B cell (primary cell): ENCODE results near the gene OR10G7. TPM values are rescaled to one million over a fixed set of nuclear protein-coding genes. Genes with fewer than 3 reads are reported as not detected.

ENCODE experiments used
- ATAC-seq: fragments of 200-7000 bp; cut with Tn5 transposase; one replicate; pipeline ENCODE4 v1.10.0; 2021; ENCODE audit warnings: low read depth, mild to moderate bottlenecking, moderate number of reproducible peaks, moderate library complexity
- CTCF ChIA-PET: fragments of 350-600 bp; sonication (Branson Sonifier 250); formaldehyde crosslinking; loops from one replicate; lab custom pipeline; 2021; ENCODE audit warnings: antibody characterized with exemption, inconsistent platforms; lab: Charles Lee
- POLR2A ChIA-PET: fragments of 350-600 bp; sonication (Branson Sonifier 250); formaldehyde crosslinking; loops from one replicate; lab custom pipeline; 2021; ENCODE audit warnings: antibody characterized with exemption; lab: Charles Lee
- DNase-seq: peaks from one replicate; pipeline ENCODE4 v3.0.0; 2013
- H2AFZ ChIP-seq: 2 replicates; pipeline ENCODE4 v1.6.1; 2012; ENCODE audit warnings: mild to moderate bottlenecking, low read depth, low read length; ENCODE audit not compliant: insufficient read depth, poor library complexity, severe bottlenecking
- H3K27ac ChIP-seq, 2 donors: 1 replicate in 1 of 2; 2 replicates in 1 of 2; pipeline ENCODE4 v1.5.1; 2012 to 2013; ENCODE audit warnings: low read length in 2 of 2, mild to moderate bottlenecking in 2 of 2, moderate library complexity in 1 of 2
- H3K27me3 ChIP-seq, 4 experiments: fragments of 200-600 bp in 1 of 4; sonication (generic) in 1 of 4; replicated peaks in 1 of 4; 1 replicate in 2 of 4; 2 replicates in 2 of 4; pipeline versions ENCODE4 v1.6.1 to v1.7.0; 2013 to 2016; ENCODE audit warnings: low read length in 3 of 4, mild to moderate bottlenecking in 2 of 4, mixed read lengths in 1 of 4, moderate library complexity in 1 of 4; ENCODE audit not compliant: insufficient read depth in 4 of 4, control insufficient read depth in 3 of 4; ENCODE audit errors: control extremely low read depth in 1 of 4
- H3K36me3 ChIP-seq, 2 experiments: replicated peaks in 1 of 2; 1 replicate in 1 of 2; 2 replicates in 1 of 2; pipeline versions ENCODE4 v1.6.1 to v1.7.1; 2013; ENCODE audit warnings: low read length in 1 of 2; ENCODE audit not compliant: insufficient read depth in 2 of 2, control insufficient read depth in 1 of 2; ENCODE audit errors: control extremely low read depth in 1 of 2, extremely low read depth in 1 of 2
- H3K4me1 ChIP-seq, 2 donors: fragments of 200-600 bp in 1 of 2; sonication (generic) in 1 of 2; 1 replicate in 1 of 2; 2 replicates in 1 of 2; pipeline versions ENCODE4 v1.5.1 to v1.6.1; 2013 to 2017; ENCODE audit warnings: low read length in 2 of 2; ENCODE audit not compliant: control insufficient read depth in 2 of 2, insufficient read depth in 2 of 2
- H3K4me2 ChIP-seq: replicated peaks from 2 replicates; pipeline ENCODE3; 2012; ENCODE audit warnings: mild to moderate bottlenecking, low read depth, low read length; ENCODE audit not compliant: poor library complexity, severe bottlenecking
- H3K4me3 ChIP-seq, 5 experiments: fragments of 200-600 bp in 1 of 5; sonication (generic) in 1 of 5; 1 replicate in 3 of 5; 2 replicates in 2 of 5; pipeline versions ENCODE4 v1.5.1 to v1.7.0; 2011 to 2016; ENCODE audit warnings: low read length in 4 of 5, mild to moderate bottlenecking in 4 of 5, low read depth in 2 of 5, control low read depth in 1 of 5, moderate library complexity in 1 of 5; ENCODE audit not compliant: insufficient read depth in 1 of 5; ENCODE audit errors: control extremely low read depth in 1 of 5, extremely low read depth in 1 of 5
- H3K79me2 ChIP-seq: fragments of 200-600 bp; sonication (generic); one replicate; pipeline ENCODE4 v1.6.0; 2016; ENCODE audit warnings: low read length; ENCODE audit not compliant: control insufficient read depth, insufficient read depth
- H3K9ac ChIP-seq: fragments of 200-600 bp; sonication (generic); 2 replicates; pipeline ENCODE4 v1.6.1; 2017; ENCODE audit warnings: mild to moderate bottlenecking, low read length, moderate library complexity
- H3K9me3 ChIP-seq, 3 donors: one replicate each; pipeline versions ENCODE4 v1.6.1 to v1.7.1; 2013; ENCODE audit warnings: low read length in 2 of 3; ENCODE audit not compliant: control insufficient read depth in 2 of 3, insufficient read depth in 1 of 3; ENCODE audit errors: control extremely low read depth in 1 of 3
- H4K20me1 ChIP-seq: 2 replicates; pipeline ENCODE4 v1.6.0; 2012; ENCODE audit warnings: mild to moderate bottlenecking, low read length; ENCODE audit not compliant: insufficient read depth, control insufficient read depth, poor library complexity, severe bottlenecking
- H3K27ac Mint-ChIP-seq: one replicate; pipeline ENCODE4 v1.8.0; 2021; ENCODE audit warnings: mixed read lengths
- H3K27me3 Mint-ChIP-seq: one replicate; pipeline ENCODE4 v1.8.0; 2021; ENCODE audit warnings: mixed read lengths
- H3K4me1 Mint-ChIP-seq: one replicate; pipeline ENCODE4 v1.8.0; 2021; ENCODE audit warnings: mixed read lengths
- H3K4me3 Mint-ChIP-seq: one replicate; pipeline ENCODE4 v1.8.0; 2021; ENCODE audit warnings: mixed read lengths
- H3K9me3 Mint-ChIP-seq: one replicate; pipeline ENCODE4 v1.8.0; 2022; ENCODE audit warnings: mixed read lengths; ENCODE audit not compliant: insufficient read depth
- CTCF ChIP-seq: fragments of 200-600 bp; IDR thresholded peaks from one replicate; pipeline ENCODE4 v1.8.0; 2022; ENCODE audit warnings: antibody characterized with exemption, mild to moderate bottlenecking
- EZH2 ChIP-seq: IDR thresholded peaks from 2 replicates; pipeline ENCODE4 v1.6.1; 2012; ENCODE audit warnings: borderline replicate concordance, low read depth, mild to moderate bottlenecking, moderate library complexity, low read length; ENCODE audit not compliant: insufficient read depth, poor library complexity, severe bottlenecking
- WGBS: methylation state at CpG from one replicate; pipeline ENCODE4 v1.1.5; 2013; ENCODE audit warnings: missing lambda C conversion rate; ENCODE audit not compliant: insufficient coverage; 5-methylcytosine and 5-hydroxymethylcytosine counted together
- intact Hi-C: fragments of 100-400 bp; cut with micrococcal nuclease; formaldehyde crosslinking; loops from one replicate; pipeline ENCODE4 v1.10.0; 2022
- polyA plus RNA-seq: library from polyadenylated mRNA; depleted of rRNA; stranded (reverse); fragments of >200 nt; gene quantifications from 2 replicates; pipeline ENCODE4 v1.2.3, GENCODE V29; 2012
- total RNA-seq, 2 donors: library from RNA; stranded (reverse); fragments of 120-200 nt in 1 of 2; gene quantifications; 1 replicate in 1 of 2; 2 replicates in 1 of 2; pipeline versions ENCODE4 v1.2.3 to v1.2.4, GENCODE V29; 2013 to 2022

OR10G7 gene
- total and polyA plus RNA-seq, 2 donors (not counting 1 experiment from before 2014, with no cell fraction given) = not detected

DNA sequence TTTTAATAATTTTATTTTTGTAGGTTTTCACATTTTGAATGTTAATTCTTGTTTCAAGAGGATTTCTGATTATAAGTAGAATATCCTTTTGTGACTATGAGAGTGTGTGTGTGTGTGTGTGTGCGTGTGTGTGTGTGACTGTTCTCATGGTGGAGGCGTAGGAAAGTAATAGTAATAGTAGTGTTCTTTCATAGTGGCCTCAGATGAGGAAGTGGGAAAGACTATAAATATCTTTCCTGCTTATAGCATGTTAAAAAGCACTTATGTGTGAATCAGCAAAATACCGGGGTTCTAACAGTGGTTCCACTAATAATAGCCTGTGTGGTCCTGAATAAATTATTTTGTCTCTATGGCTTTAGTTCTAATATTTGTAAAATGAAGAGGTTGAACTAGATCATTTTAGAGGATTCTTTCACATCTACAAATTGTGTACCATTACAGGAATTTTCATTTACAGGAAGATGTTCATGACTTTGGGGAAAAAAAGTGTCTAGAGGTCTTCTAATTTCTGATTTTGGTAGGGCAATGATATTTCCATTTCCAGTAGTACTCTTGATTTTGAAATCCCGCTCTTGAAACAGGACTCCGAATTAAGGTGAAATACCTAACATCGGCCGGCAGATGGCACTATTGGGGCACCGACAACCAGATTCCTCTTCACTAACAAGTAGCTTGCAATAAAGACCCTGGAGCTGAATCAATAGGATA is 29.9 kb upstream of the OR10G7 start:
- Histone ChIP-seq H3K4me2 (peak overlapping the region; percentile 44), H4K20me1 (no peaks in the 10 kb centered on the region), H3K4me1 (peaks cover 27 to 33% of the 10 kb centered on the region in 2 donors), H3K27ac (no peak overlapping the region), H3K36me3 (no peaks in the 10 kb centered on the region), H3K9ac (no peak overlapping the region), H2AFZ (no peak overlapping the region), H3K79me2 (no peaks in the 10 kb centered on the region), H3K27me3 (peaks cover 0 to 17% (median 7%) of the 10 kb centered on the region in 4 experiments), H3K4me3 (peak overlapping the region in 1 of 5 experiments; percentile 23), H3K9me3 (peaks cover 0 to 9% (median 0%) of the 10 kb centered on the region in 3 donors)
- peak overlapping the region; percentile 30 for H3K4me3 Mint-ChIP-seq
- TF ChIP-seq EZH2 (no peak), CTCF (peak; percentile 91)
- ChIA-PET POLR2A (no interaction called here), CTCF (interaction anchor here (0.7 to 4.7 kb wide), 21 partner anchors 9 to 574 kb away, joined by 3 to 95 read pairs (median 4); partner anchors contain the start of genes TBRG1 and VWA5A)
- no peaks in the 10 kb centered on the region for H3K9me3 Mint-ChIP-seq
- intact Hi-C loops = loop anchor here (1.0 to 5.0 kb wide), 2 partner anchors 126 to 259 kb away; no protein-coding TSS in a partner anchor
- peaks cover 45% of the 10 kb centered on the region for H3K27me3 Mint-ChIP-seq
- ATAC-seq (peak; percentile 62), DNase-seq (peak; percentile 82)
- H3K27ac Mint-ChIP-seq = no peak overlapping the region
- H3K4me1 Mint-ChIP-seq = peaks cover 19% of the 10 kb centered on the region
- 0% methylated on average over 3 of the region's 8 CpGs for WGBS
